Lower leg skin (tissue), 4 donors: ENCODE measurements around the gene TIMM10B. TPM values are rescaled to one million over a fixed set of nuclear protein-coding genes. Genes with fewer than 3 reads are reported as not detected.
A peak's percentile ranks its signal among the peaks of the same experiment; 100 is the strongest.
"Not testable (repeated sequence)": the region's sequence is repeated elsewhere in the genome, so short reads cannot be mapped to it uniquely, and the experiment has no call there.

Source experiments
- DNase-seq, 2 donors: peaks; one replicate each; pipeline ENCODE4 v3.0.0-alpha.2; 2019; ENCODE audit warnings: low spot score in 2 of 2
- H3K4me3 ChIP-seq: fragments of 200-600 bp; sonication (generic); 2 replicates; pipeline ENCODE4 v1.5.1; 2017; ENCODE audit warnings: mild to moderate bottlenecking, low read depth; ENCODE audit not compliant: poor library complexity, severe bottlenecking
- CTCF ChIP-seq, 3 donors: fragments of 450-650 bp; IDR thresholded peaks; one replicate each; pipeline ENCODE4 v1.5.1; 2016; ENCODE audit warnings: antibody characterized with exemption in 3 of 3, mild to moderate bottlenecking in 3 of 3, moderate library complexity in 2 of 3
- POLR2A ChIP-seq, 2 donors: fragments of 450-650 bp; IDR thresholded peaks; one replicate each; pipeline ENCODE4 v1.6.1; 2016 to 2017; ENCODE audit warnings: antibody characterized with exemption in 2 of 2, mild to moderate bottlenecking in 1 of 2, moderate library complexity in 1 of 2
- WGBS, 2 donors: methylation state at CpG; one replicate each; pipeline ENCODE4 v1.1.5; 2018; 5-methylcytosine and 5-hydroxymethylcytosine counted together
- intact Hi-C: fragments of 100-400 bp; cut with DNase I; formaldehyde crosslinking; loops from one replicate; pipeline ENCODE4 v1.15.0; 2023; ENCODE audit warnings: low total_unique reads
- total RNA-seq, 4 donors: library from RNA; depleted of rRNA; stranded (reverse); fragments of >200 nt; gene quantifications; one replicate each; pipeline ENCODE4 v1.1.0, GENCODE V29; 2016

TIMM10B gene
- total RNA-seq, 4 donors from 2014 or later, result 20.1 to 28.0 (median 21.9) TPM

GRCh38 chr11:6498544-6498943 is 17.2 kb downstream of the TIMM10B start:
- no peak overlapping the region for H3K4me3 ChIP-seq
- TF ChIP-seq CTCF (IDR thresholded peaks at IDR 0.05) (no peak), POLR2A (IDR thresholded peaks at IDR 0.05) (no peak)
- 95 to 97% methylated on average over 4 to 5 of the region's 5 CpGs for WGBS, 2 donors
- DNase-seq, result peak in 1 of 2 donors; percentile 61
- intact Hi-C loops, result no loop called here

- TF ChIP-seq CTCF (IDR thresholded peaks at IDR 0.05), result no peak
- TF ChIP-seq POLR2A (IDR thresholded peaks at IDR 0.05), result no peak
- intact Hi-C loops, result loop anchor here (10.0 kb wide), 1 partner anchor 118 kb away; no protein-coding TSS in a partner anchor
- DNase-seq, result no peak
- 88 to 95% methylated on average over 3 of the region's 3 CpGs for WGBS, 2 donors
- H3K4me3 ChIP-seq, result no peak overlapping the region
Observed at GRCh38 chr11:6502382-6502781, 21.1 kb downstream of the TIMM10B start.

- no peak overlapping the region for H3K4me3 ChIP-seq
- intact Hi-C loops, result loop anchor here (10.0 kb wide), 1 partner anchor 119 kb away; no protein-coding TSS in a partner anchor
- WGBS, 2 donors, result 88 to 90% methylated on average over 3 of the region's 3 CpGs
- TF ChIP-seq CTCF (IDR thresholded peaks at IDR 0.05), result no peak
- no peak for DNase-seq
Observed at GRCh38 chr11:6504166-6504565, 22.9 kb downstream of the TIMM10B start.

- H3K4me3 ChIP-seq, result no peak overlapping the region
- WGBS, 2 donors, result 57 to 64% methylated on average over 2 of the region's 2 CpGs
- no peak for TF ChIP-seq CTCF (IDR thresholded peaks at IDR 0.05)
- no peak for TF ChIP-seq POLR2A (IDR thresholded peaks at IDR 0.05)
- DNase-seq, result no peak
- intact Hi-C loops, result loop anchor here (10.0 kb wide), 1 partner anchor 121 kb away; no protein-coding TSS in a partner anchor
Observed at GRCh38 chr11:6505577-6506240, 24.4 kb downstream of the TIMM10B start.

- TF ChIP-seq POLR2A (IDR thresholded peaks at IDR 0.05) (no peak), CTCF (IDR thresholded peaks at IDR 0.05) (no peak)
- no peak for DNase-seq
- intact Hi-C loops, result no loop called here
- H3K4me3 ChIP-seq, result no peak overlapping the region
Observed at GRCh38 chr11:6516865-6517264, 35.6 kb downstream of the TIMM10B start.

- TF ChIP-seq POLR2A (IDR thresholded peaks at IDR 0.05) (no peak), CTCF (IDR thresholded peaks at IDR 0.05) (no peak)
- no peak overlapping the region for H3K4me3 ChIP-seq
- intact Hi-C loops, result no loop called here
- DNase-seq, result no peak
- 88 to 93% methylated on average over 3 of the region's 3 CpGs for WGBS, 2 donors
Observed at GRCh38 chr11:6520265-6520664, 39.0 kb downstream of the TIMM10B start.

GRCh38 chr11:6521946-6522345 is 40.6 kb downstream of the TIMM10B start:
- H3K4me3 ChIP-seq, DNase-seq, intact Hi-C loops: not testable (repeated sequence)
- WGBS, 2 donors, result 97 to 98% methylated on average over 3 of the region's 3 CpGs
